Ascending aorta (tissue), 2 donors: Measurements from ENCODE around the gene CORO2A. TPM values are rescaled to one million over a fixed set of nuclear protein-coding genes. Genes with fewer than 3 reads are reported as not detected.

Experiments
- DNase-seq, 2 donors: peaks; one replicate each; pipeline ENCODE4 v3.0.0-alpha.2; 2019; ENCODE audit warnings: low spot score in 2 of 2
- H3K27ac ChIP-seq, 2 donors: fragments of 200-600 bp; sonication (generic); one replicate each; pipeline ENCODE4 v1.5.1; 2016 to 2017; ENCODE audit warnings: mild to moderate bottlenecking in 1 of 2
- H3K27me3 ChIP-seq: fragments of 200-600 bp; sonication (generic); one replicate; pipeline ENCODE4 v1.5.1; 2017
- H3K36me3 ChIP-seq, 2 donors: fragments of 200-600 bp; sonication (generic); one replicate each; pipeline ENCODE4 v1.5.1; 2016
- H3K4me1 ChIP-seq, 2 donors: fragments of 200-600 bp; sonication (generic); one replicate each; pipeline ENCODE4 v1.5.1; 2016 to 2017; ENCODE audit warnings: mild to moderate bottlenecking in 1 of 2
- H3K4me3 ChIP-seq, 2 donors: fragments of 200-600 bp; sonication (generic); one replicate each; pipeline ENCODE4 v1.5.1; 2016 to 2017; ENCODE audit warnings: mild to moderate bottlenecking in 1 of 2
- H3K9me3 ChIP-seq, 2 donors: fragments of 200-600 bp; sonication (generic); one replicate each; pipeline ENCODE4 v1.5.1; 2016
- CTCF ChIP-seq, 3 experiments: fragments of 200-600 bp in 2 of 3; fragments of 450-650 bp in 1 of 3; sonication (generic) in 2 of 3; IDR thresholded peaks; one replicate each; pipeline ENCODE4 v1.5.1; 2016 to 2019; ENCODE audit warnings: antibody characterized with exemption in 3 of 3, mild to moderate bottlenecking in 1 of 3, moderate library complexity in 1 of 3
- intact Hi-C: fragments of 100-400 bp; cut with DNase I; formaldehyde crosslinking; loops from one replicate; pipeline ENCODE4 v1.15.1; 2023
- total RNA-seq: library from RNA; depleted of rRNA; stranded (reverse); fragments of >200 nt; gene quantifications from one replicate; pipeline ENCODE4 v1.1.0, GENCODE V29; 2016

CORO2A gene
- total RNA-seq, 1 donor from 2014 or later: 9.0 TPM

GRCh38 chr9:98071737-98072136, 120.7 kb downstream of the CORO2A start:
- Histone ChIP-seq H3K27me3 (no peaks in the 10 kb centered on the region), H3K4me1 (no peaks in the 10 kb centered on the region), H3K9me3 (no peaks in the 10 kb centered on the region), H3K27ac (no peak overlapping the region), H3K4me3 (no peak overlapping the region), H3K36me3 (peaks cover 0 to under 1% of the 10 kb centered on the region in 2 donors)
- DNase-seq: no peak
- no peak for TF ChIP-seq CTCF (IDR thresholded peaks at IDR 0.05)
- intact Hi-C loops: no loop called here

Other genes starting within 250 kb of the CORO2A start
- 13.9 TPM for gene ANP32B, start 209.3 kb downstream of the CORO2A start, total RNA-seq
- 40.7 TPM for gene NANS, start 135.9 kb downstream of the CORO2A start, total RNA-seq
- 16.1 TPM for gene TRIM14, start 73.4 kb downstream of the CORO2A start, total RNA-seq
- gene TBC1D2, start 63.0 kb upstream of the CORO2A start, total RNA-seq: 32.5 TPM